Naive thymus-derived CD8-positive, alpha-beta T cell (primary cell): ENCODE data around the gene OTOG. TPM values are rescaled to one million over a fixed set of nuclear protein-coding genes. Genes with fewer than 3 reads are reported as not detected.

ENCODE experiments used
- ATAC-seq, 2 donors: fragments of 150-1000 bp; cut with Tn5 transposase in 1 of 2; sonication (Bioruptor Pico), chemical (Tn5 transposase) in 1 of 2; 1 replicate in 1 of 2; 2 replicates in 1 of 2; pipeline ENCODE4 v1.10.0; 2021; ENCODE audit warnings: mild to moderate bottlenecking in 2 of 2, moderate library complexity in 2 of 2
- POLR2A ChIA-PET: fragments of 350-600 bp; sonication (Branson Sonifier 250); formaldehyde crosslinking; loops from one replicate; lab custom pipeline; 2021; ENCODE audit warnings: antibody characterized with exemption; lab: Charles Lee
- DNase-seq, 10 donors: peaks; one replicate each; pipeline versions ENCODE4 v3.0.0 to v3.0.0-alpha.2; 2020 to 2022
- H3K27ac Mint-ChIP-seq, 10 donors: one replicate each; pipeline ENCODE4 v1.8.0; 2020 to 2022; ENCODE audit warnings: mild to moderate bottlenecking in 10 of 10, mixed read lengths in 10 of 10, moderate library complexity in 4 of 10, inconsistent platforms in 1 of 10
- H3K27me3 Mint-ChIP-seq, 5 donors: one replicate each; pipeline ENCODE4 v1.8.0; 2021 to 2022; ENCODE audit warnings: mixed read lengths in 5 of 5
- H3K36me3 Mint-ChIP-seq, 3 donors: one replicate each; pipeline ENCODE4 v1.8.0; 2020 to 2022; ENCODE audit warnings: mixed read lengths in 3 of 3, mild to moderate bottlenecking in 2 of 3, inconsistent platforms in 1 of 3
- H3K4me1 Mint-ChIP-seq, 4 donors: one replicate each; pipeline ENCODE4 v1.8.0; 2021 to 2022; ENCODE audit warnings: mixed read lengths in 4 of 4
- H3K4me3 Mint-ChIP-seq, 10 donors: one replicate each; pipeline ENCODE4 v1.8.0; 2020 to 2022; ENCODE audit warnings: mild to moderate bottlenecking in 10 of 10, mixed read lengths in 10 of 10, moderate library complexity in 6 of 10, inconsistent platforms in 1 of 10
- H3K9me3 Mint-ChIP-seq, 9 donors: one replicate each; pipeline ENCODE4 v1.8.0; 2020 to 2022; ENCODE audit warnings: mixed read lengths in 9 of 9, mild to moderate bottlenecking in 3 of 9, inconsistent platforms in 1 of 9, moderate library complexity in 1 of 9
- polyA plus RNA-seq, 3 donors: library from polyadenylated mRNA; unstranded; fragments of 300-500 nt; fragmentation: Illumina TruSeq; gene quantifications; one replicate each; pipeline ENCODE4 v1.2.3, GENCODE V29; 2021
- total RNA-seq, 8 experiments: library from RNA in 2 of 8; stranded (reverse) in 2 of 8; gene quantifications; one replicate each; pipeline ENCODE4 v1.2.3 and lab custom pipeline; 2021 to 2026

OTOG gene
- total and polyA plus RNA-seq, 5 experiments from 2014 or later = not detected

- no peak for DNase-seq
- Mint-ChIP-seq H3K4me3 (no peak overlapping the region), H3K4me1 (peaks cover 0 to 1% (median 0%) of the 10 kb centered on the region in 4 donors), H3K36me3 (no peaks in the 10 kb centered on the region), H3K27me3 (peaks cover 0 to 21% (median 3%) of the 10 kb centered on the region in 5 donors), H3K9me3 (no peaks in the 10 kb centered on the region), H3K27ac (peak overlapping the region in 1 of 10 donors; percentile 43)
- POLR2A ChIA-PET = no interaction called here
- ATAC-seq = no peak
Measured at GRCh38 chr11:17521106-17521900, 25.8 kb upstream of the OTOG start.

DNA sequence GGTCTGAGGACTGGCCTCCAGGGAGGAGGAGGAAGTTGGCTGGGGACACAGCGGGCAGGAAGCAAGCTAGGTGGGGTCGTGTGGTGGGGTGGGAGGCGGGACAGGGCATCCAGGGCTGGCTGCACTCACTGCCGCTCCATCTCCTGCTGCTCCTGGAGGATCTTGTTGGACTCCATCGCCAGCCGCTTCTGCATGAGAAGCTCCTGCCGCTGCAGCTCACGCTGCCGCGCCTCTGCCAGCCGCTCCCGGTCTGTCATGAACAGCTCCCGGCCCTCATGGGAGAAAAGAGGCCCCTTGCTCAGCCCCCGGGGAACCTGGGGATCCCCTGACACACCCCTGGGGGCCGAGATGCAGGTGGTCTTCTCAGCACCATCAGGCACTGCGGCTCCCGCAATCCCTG lies 24.4 kb upstream of the OTOG start:
- no peak overlapping the region for H3K4me3 Mint-ChIP-seq
- POLR2A ChIA-PET = no interaction called here

GRCh38 chr11:17524221-17524620 lies 22.8 kb upstream of the OTOG start:
- no peak for DNase-seq
- POLR2A ChIA-PET = no interaction called here
- Mint-ChIP-seq H3K27ac (peak overlapping the region in 1 of 10 donors; percentile 34), H3K9me3 (no peaks in the 10 kb centered on the region), H3K4me3 (no peak overlapping the region), H3K4me1 (peaks cover 0 to 1% (median 0%) of the 10 kb centered on the region in 4 donors), H3K27me3 (peaks cover 0 to 17% (median 3%) of the 10 kb centered on the region in 5 donors), H3K36me3 (no peaks in the 10 kb centered on the region)
- ATAC-seq = no peak

More for the DNA sequence above, 24.4 kb upstream of the OTOG start:
- Mint-ChIP-seq H3K9me3 (no peaks in the 10 kb centered on the region), H3K36me3 (no peaks in the 10 kb centered on the region), H3K27me3 (peaks cover 0 to 12% (median 3%) of the 10 kb centered on the region in 5 donors), H3K27ac (no peak overlapping the region), H3K4me1 (peaks cover 0 to 1% (median 0%) of the 10 kb centered on the region in 4 donors)
- ATAC-seq (no peak), DNase-seq (no peak)

DNA sequence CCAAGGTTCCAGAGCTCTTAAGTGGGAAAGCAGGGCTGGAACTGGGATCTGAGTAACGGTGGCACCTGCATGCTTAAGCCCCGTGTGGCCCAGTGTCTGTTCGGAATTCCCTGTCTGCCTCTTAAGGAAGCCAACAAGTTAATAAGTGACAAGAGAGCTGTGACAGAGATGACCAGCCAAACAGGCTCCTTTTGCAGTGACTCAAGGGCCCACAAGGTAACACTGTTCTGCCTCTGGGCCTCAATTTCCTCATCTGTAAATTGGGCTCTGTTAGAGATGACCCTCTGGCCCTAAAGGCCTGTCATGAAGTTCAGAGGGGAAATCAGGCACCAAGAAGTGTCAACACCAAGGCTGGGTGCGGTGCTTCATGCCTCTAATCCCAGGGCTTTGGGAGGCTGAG lies 21.5 kb upstream of the OTOG start:
- POLR2A ChIA-PET = no interaction called here
- no peak overlapping the region for H3K27ac Mint-ChIP-seq
- no peaks in the 10 kb centered on the region for H3K36me3 Mint-ChIP-seq
- no peaks in the 10 kb centered on the region for H3K9me3 Mint-ChIP-seq
- H3K4me1 Mint-ChIP-seq = no peaks in the 10 kb centered on the region
- ATAC-seq = no peak
- no peak overlapping the region for H3K4me3 Mint-ChIP-seq
- peaks cover 0 to 17% (median 3%) of the 10 kb centered on the region in 5 donors for H3K27me3 Mint-ChIP-seq
- no peak for DNase-seq

- ATAC-seq = no peak
- H3K27ac Mint-ChIP-seq = no peak overlapping the region
- DNase-seq = no peak
- peaks cover 0 to 17% (median 3%) of the 10 kb centered on the region in 5 donors for H3K27me3 Mint-ChIP-seq
- no peaks in the 10 kb centered on the region for H3K36me3 Mint-ChIP-seq
- POLR2A ChIA-PET = no interaction called here
- no peaks in the 10 kb centered on the region for H3K4me1 Mint-ChIP-seq
- H3K9me3 Mint-ChIP-seq = no peaks in the 10 kb centered on the region
- H3K4me3 Mint-ChIP-seq = no peak overlapping the region
Measured at GRCh38 chr11:17526326-17526725, 20.7 kb upstream of the OTOG start.

DNA sequence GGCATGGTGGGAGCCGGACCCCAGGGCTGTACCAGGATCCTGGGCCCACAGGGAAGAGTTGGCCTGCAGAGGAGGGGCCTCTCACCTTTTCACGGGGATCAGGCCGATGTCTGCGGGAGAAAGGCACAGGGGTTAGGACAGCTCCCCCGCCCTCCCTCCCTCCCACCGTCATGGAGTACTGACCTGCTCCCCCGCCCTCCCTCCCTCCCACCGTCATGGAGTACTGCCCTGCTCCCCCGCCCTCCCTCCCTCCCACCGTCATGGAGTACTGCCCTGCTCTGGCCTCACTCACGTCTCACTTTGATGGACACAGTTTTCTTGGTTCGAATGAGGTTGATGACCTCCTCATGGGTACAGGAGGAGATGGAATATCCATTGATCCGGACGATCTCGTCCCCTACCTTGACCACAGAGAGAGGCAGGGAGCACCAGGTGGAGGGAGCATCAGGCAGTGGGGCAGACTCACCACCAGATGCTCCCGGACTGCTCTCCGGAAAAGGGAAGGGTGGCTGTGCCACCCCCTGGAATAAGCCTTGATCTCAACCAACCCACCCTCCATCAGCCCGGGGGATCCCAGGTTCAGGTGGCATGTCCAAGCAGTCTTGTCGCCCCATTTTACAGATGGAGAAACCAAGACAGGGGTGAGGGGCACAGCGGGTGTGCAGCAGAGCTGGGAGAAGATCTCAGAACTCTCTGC lies 20.0 kb upstream of the OTOG start:
- no peak overlapping the region for H3K4me3 Mint-ChIP-seq
- POLR2A ChIA-PET = no interaction called here
- H3K27ac Mint-ChIP-seq = no peak overlapping the region
- H3K27me3 Mint-ChIP-seq = peaks cover 2 to 17% (median 5%) of the 10 kb centered on the region in 5 donors
- H3K9me3 Mint-ChIP-seq = no peaks in the 10 kb centered on the region
- no peak for ATAC-seq
- no peaks in the 10 kb centered on the region for H3K36me3 Mint-ChIP-seq
- no peaks in the 10 kb centered on the region for H3K4me1 Mint-ChIP-seq
- no peak for DNase-seq

- DNase-seq = no peak
- POLR2A ChIA-PET = no interaction called here
- Mint-ChIP-seq H3K4me3 (no peak overlapping the region), H3K36me3 (no peaks in the 10 kb centered on the region), H3K27ac (no peak overlapping the region), H3K9me3 (no peaks in the 10 kb centered on the region), H3K27me3 (peaks cover 2 to 17% (median 8%) of the 10 kb centered on the region in 5 donors), H3K4me1 (no peaks in the 10 kb centered on the region)
- no peak for ATAC-seq
Measured at GRCh38 chr11:17527628-17527995, 19.4 kb upstream of the OTOG start.

- POLR2A ChIA-PET = no interaction called here
- Mint-ChIP-seq H3K27ac (no peak overlapping the region), H3K4me3 (no peak overlapping the region), H3K9me3 (no peaks in the 10 kb centered on the region), H3K4me1 (no peaks in the 10 kb centered on the region), H3K36me3 (no peaks in the 10 kb centered on the region), H3K27me3 (peaks cover 2 to 17% (median 8%) of the 10 kb centered on the region in 5 donors)
- DNase-seq (peak in 6 of 10 donors; percentile 13 to 36 (median 30)), ATAC-seq (peak; percentile 53 to 58)
Measured at GRCh38 chr11:17528181-17528691, 18.8 kb upstream of the OTOG start.

DNA sequence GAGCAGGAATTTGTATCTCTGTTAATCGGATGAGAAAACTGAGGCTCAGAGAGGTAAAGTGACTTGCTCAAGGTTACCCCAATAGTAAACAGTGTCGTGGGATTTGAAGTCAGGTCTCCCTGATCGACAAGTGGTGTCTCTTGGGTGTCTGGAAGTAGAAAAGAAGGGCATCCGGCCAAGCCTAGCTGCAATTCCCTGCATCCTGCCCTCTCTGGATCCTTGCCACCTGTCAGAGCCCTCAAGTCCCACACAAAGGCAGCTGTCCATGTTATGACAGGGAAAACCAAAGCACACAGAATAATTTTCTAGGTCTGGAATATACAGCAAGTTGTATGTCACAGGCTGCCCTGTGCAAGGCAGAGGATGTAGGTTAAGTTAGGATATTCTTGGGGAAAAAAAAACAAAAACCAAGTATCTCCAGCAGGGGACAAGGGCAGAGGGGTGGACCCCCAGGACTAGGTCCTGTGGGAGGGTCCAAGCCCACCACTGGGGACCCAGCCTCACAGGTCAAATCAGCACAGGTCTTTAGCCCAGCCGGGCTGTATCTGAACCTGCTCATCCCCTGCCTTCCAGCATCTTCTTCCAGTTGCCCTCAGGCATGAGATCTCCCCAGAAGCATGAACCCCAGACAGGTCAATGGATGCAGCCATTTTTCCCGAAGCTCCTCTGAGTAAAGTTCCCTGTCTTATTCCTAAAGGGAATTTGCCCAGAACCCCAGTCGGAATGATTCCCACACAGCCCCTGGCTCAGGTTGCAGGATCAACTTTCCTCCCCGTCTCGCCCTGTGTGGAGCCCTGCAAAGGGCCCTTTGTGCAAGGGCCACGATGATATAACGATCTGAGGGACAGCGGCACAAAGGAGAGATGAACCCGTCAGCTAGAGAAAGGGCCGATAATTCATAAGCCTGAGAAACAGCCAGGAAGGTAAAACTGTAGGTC lies 17.9 kb upstream of the OTOG start:
- H3K27ac Mint-ChIP-seq = no peak overlapping the region
- no peak for DNase-seq
- no peak for ATAC-seq
- H3K27me3 Mint-ChIP-seq = peaks cover 2 to 17% (median 8%) of the 10 kb centered on the region in 5 donors
- no peaks in the 10 kb centered on the region for H3K4me1 Mint-ChIP-seq
- POLR2A ChIA-PET = no interaction called here
- no peaks in the 10 kb centered on the region for H3K36me3 Mint-ChIP-seq
- H3K9me3 Mint-ChIP-seq = no peaks in the 10 kb centered on the region
- H3K4me3 Mint-ChIP-seq = no peak overlapping the region

- H3K9me3 Mint-ChIP-seq = no peaks in the 10 kb centered on the region
- POLR2A ChIA-PET = no interaction called here
- H3K27me3 Mint-ChIP-seq = peaks cover 2 to 17% (median 8%) of the 10 kb centered on the region in 5 donors
- no peak overlapping the region for H3K27ac Mint-ChIP-seq
- H3K4me3 Mint-ChIP-seq = no peak overlapping the region
- H3K4me1 Mint-ChIP-seq = no peaks in the 10 kb centered on the region
- H3K36me3 Mint-ChIP-seq = no peaks in the 10 kb centered on the region
- DNase-seq = no peak
- no peak for ATAC-seq
Measured at GRCh38 chr11:17529844-17530185, 17.2 kb upstream of the OTOG start.

GRCh38 chr11:17531071-17531600 lies 15.9 kb upstream of the OTOG start:
- H3K36me3 Mint-ChIP-seq = no peaks in the 10 kb centered on the region
- peaks cover 2 to 13% (median 7%) of the 10 kb centered on the region in 5 donors for H3K27me3 Mint-ChIP-seq
- H3K27ac Mint-ChIP-seq = no peak overlapping the region
- no peaks in the 10 kb centered on the region for H3K4me1 Mint-ChIP-seq
- POLR2A ChIA-PET = no interaction called here
- no peaks in the 10 kb centered on the region for H3K9me3 Mint-ChIP-seq
- no peak for ATAC-seq
- no peak overlapping the region for H3K4me3 Mint-ChIP-seq
- DNase-seq = no peak

DNA sequence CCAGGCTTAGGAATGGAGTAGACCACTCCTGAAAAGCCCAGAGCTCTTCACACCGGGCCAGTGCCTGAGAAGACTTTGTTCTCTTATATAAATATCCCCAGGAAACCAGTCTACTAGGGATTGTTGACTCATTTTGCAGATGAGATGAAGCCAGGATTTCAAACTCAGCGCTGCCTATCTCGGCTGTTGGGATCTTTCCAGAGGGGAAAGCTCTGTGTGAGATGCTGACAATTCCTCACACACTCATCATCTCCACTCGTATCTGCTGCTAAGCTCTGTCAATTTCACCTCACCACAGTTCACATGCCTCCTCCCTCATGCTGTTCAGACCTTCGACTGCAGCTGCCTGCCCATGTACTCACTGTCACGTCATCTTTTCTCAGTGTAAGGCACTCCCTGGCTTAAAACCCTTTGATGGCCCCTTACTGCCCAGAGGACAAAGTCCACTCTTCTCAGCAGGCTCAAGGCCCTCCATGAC lies 15.4 kb upstream of the OTOG start:
- H3K27ac Mint-ChIP-seq = no peak overlapping the region
- H3K9me3 Mint-ChIP-seq = no peaks in the 10 kb centered on the region
- POLR2A ChIA-PET = no interaction called here
- no peaks in the 10 kb centered on the region for H3K4me1 Mint-ChIP-seq
- no peak overlapping the region for H3K4me3 Mint-ChIP-seq
- no peaks in the 10 kb centered on the region for H3K36me3 Mint-ChIP-seq
- ATAC-seq = no peak
- no peak for DNase-seq
- H3K27me3 Mint-ChIP-seq = peaks cover 2 to 9% (median 5%) of the 10 kb centered on the region in 5 donors
